ENCODE measurements around the gene LRRC23. TPM values are rescaled to one million over a fixed set of nuclear protein-coding genes. Genes with fewer than 3 reads are reported as not detected.

Gene LRRC23
- polyA plus RNA-seq, 1 donor from 2014 or later = 20.5 TPM

GRCh38 chr12:6912164-6912935 lies 7.7 kb downstream of the LRRC23 start:
- TF ChIP-seq RAD21 (conservative IDR thresholded peaks at IDR 0.05) (no peak), MXI1 (conservative IDR thresholded peaks at IDR 0.05; ENCODE audit: poor library complexity, severe bottlenecking) (no peak), EZH2 (IDR thresholded peaks at IDR 0.05; ENCODE audit: borderline replicate concordance, insufficient read depth, low read length, poor library complexity, severe bottlenecking) (no peak), TAF1 (IDR thresholded peaks at IDR 0.05; ENCODE audit: low read depth) (no peak), SMC3 (conservative IDR thresholded peaks at IDR 0.05; ENCODE audit: poor library complexity) (no peak), EP300 (conservative IDR thresholded peaks at IDR 0.05; ENCODE audit: poor library complexity, severe bottlenecking) (no peak), REST (IDR thresholded peaks at IDR 0.05; ENCODE audit: borderline replicate concordance) (no peak), POLR2AphosphoS5 (IDR thresholded peaks at IDR 0.05) (no peak), CTCF (IDR thresholded peaks at IDR 0.05; ENCODE audit: poor library complexity, severe bottlenecking) (no peak)
- no peaks in the 10 kb centered on the region for H3K9me2 ChIP-seq (ENCODE audit: insufficient read depth, low read length)
- no peaks in the 10 kb centered on the region for H3F3A ChIP-seq (ENCODE audit: insufficient read depth, low read length, poor library complexity, severe bottlenecking)
- H3K4me2 ChIP-seq (ENCODE audit: low read length) = no peak overlapping the region
- no peaks in the 10 kb centered on the region for H3K9me3 ChIP-seq (ENCODE audit: low read length)
- H4K20me1 ChIP-seq (ENCODE audit: insufficient read depth) = no peaks in the 10 kb centered on the region
- H3K27ac ChIP-seq (ENCODE audit: low read length) = no peak overlapping the region
- H3K9ac ChIP-seq (ENCODE audit: low read length) = no peak overlapping the region
- no peak overlapping the region for H3K4me3 ChIP-seq (ENCODE audit: low read length)
- H3K79me2 ChIP-seq (replicated peaks; ENCODE audit: insufficient read depth, low read length) = peaks cover 16% of the 10 kb centered on the region
- H2AFZ ChIP-seq (ENCODE audit: low read depth, low read length) = no peak overlapping the region
- no peaks in the 10 kb centered on the region for H3K36me3 ChIP-seq (ENCODE audit: insufficient read depth, low read length)
- H3K27me3 ChIP-seq (ENCODE audit: insufficient read depth, low read depth, low read length) = no peaks in the 10 kb centered on the region

- H3K79me2 ChIP-seq (replicated peaks; ENCODE audit: insufficient read depth, low read length) = peaks cover 16% of the 10 kb centered on the region
- H3K9me3 ChIP-seq (ENCODE audit: low read length) = no peaks in the 10 kb centered on the region
- H3K4me2 ChIP-seq (ENCODE audit: low read length) = peak within 1 kb of the TSS; percentile 88
- peak within 1 kb of the TSS; percentile 93 for H3K27ac ChIP-seq (ENCODE audit: low read length)
- H3K36me3 ChIP-seq (ENCODE audit: insufficient read depth, low read length) = no peaks in the 10 kb centered on the region
- no peaks in the 10 kb centered on the region for H4K20me1 ChIP-seq (ENCODE audit: insufficient read depth)
- H3K9me2 ChIP-seq (ENCODE audit: insufficient read depth, low read length) = no peaks in the 10 kb centered on the region
- TF ChIP-seq EP300 (conservative IDR thresholded peaks at IDR 0.05; ENCODE audit: poor library complexity, severe bottlenecking) (peak; percentile 34), TAF1 (IDR thresholded peaks at IDR 0.05; ENCODE audit: low read depth) (peak; percentile 80), SMC3 (conservative IDR thresholded peaks at IDR 0.05; ENCODE audit: poor library complexity) (peak; percentile 32), EZH2 (IDR thresholded peaks at IDR 0.05; ENCODE audit: borderline replicate concordance, insufficient read depth, low read length, poor library complexity, severe bottlenecking) (no peak), RAD21 (conservative IDR thresholded peaks at IDR 0.05) (peak; percentile 34), POLR2AphosphoS5 (IDR thresholded peaks at IDR 0.05) (peak; percentile 95), CTCF (IDR thresholded peaks at IDR 0.05; ENCODE audit: poor library complexity, severe bottlenecking) (peak; percentile 8), MXI1 (conservative IDR thresholded peaks at IDR 0.05; ENCODE audit: poor library complexity, severe bottlenecking) (peak; percentile 71), REST (IDR thresholded peaks at IDR 0.05; ENCODE audit: borderline replicate concordance) (peak; percentile 66)
- H3K4me3 ChIP-seq (ENCODE audit: low read length) = peak within 1 kb of the TSS; percentile 97
- H3F3A ChIP-seq (ENCODE audit: insufficient read depth, low read length, poor library complexity, severe bottlenecking) = no peaks in the 10 kb centered on the region
- H3K9ac ChIP-seq (ENCODE audit: low read length) = peak within 1 kb of the TSS; percentile 96
- no peaks in the 10 kb centered on the region for H3K27me3 ChIP-seq (ENCODE audit: insufficient read depth, low read depth, low read length)
- H2AFZ ChIP-seq (ENCODE audit: low read depth, low read length) = peak within 1 kb of the TSS; percentile 87
Measured at GRCh38 chr12:6914246-6914946, 9.8 kb downstream of the LRRC23 start, which contains the start of gene ENO2. ENO2 (plus strand) TSS chr12:6914580; CDS start chr12:6915833, 1,253 bp downstream.

Measured in neural cell (in vitro differentiated cells).